ENCODE measurements around the gene GLE1.

GLE1 gene

GRCh38 chr9:128493424-128493823 is 11.1 kb upstream of the GLE1 start:
- ATAC-seq = no peak
- TF ChIP-seq CREB5 (CRISPR knock-in tag; IDR thresholded peaks at IDR 0.05; ENCODE audit: low read depth) = no peak
- no peak for TF ChIP-seq CSRNP3 (CRISPR knock-in tag; IDR thresholded peaks at IDR 0.05)
- no peak for TF ChIP-seq ZNF70 (CRISPR knock-in tag; IDR thresholded peaks at IDR 0.05)
- no peak for TF ChIP-seq ISL1 (CRISPR knock-in tag; IDR thresholded peaks at IDR 0.05)
- TF ChIP-seq ZNF565 (CRISPR knock-in tag; conservative IDR thresholded peaks at IDR 0.05; ENCODE audit: low read depth) = no peak
- TF ChIP-seq TSHZ2 (CRISPR knock-in tag; IDR thresholded peaks at IDR 0.05) = no peak
- no peak for TF ChIP-seq BACH2 (CRISPR knock-in tag; IDR thresholded peaks at IDR 0.05; ENCODE audit: borderline replicate concordance)

- ATAC-seq = no peak
- TF ChIP-seq GLIS3 (CRISPR knock-in tag; IDR thresholded peaks at IDR 0.05) = no peak
- TF ChIP-seq ARNTL (CRISPR knock-in tag; IDR thresholded peaks at IDR 0.05; ENCODE audit: borderline replicate concordance, low read depth) = no peak
- no peak for TF ChIP-seq ISL1 (CRISPR knock-in tag; IDR thresholded peaks at IDR 0.05)
- no peak for TF ChIP-seq ZNF565 (CRISPR knock-in tag; conservative IDR thresholded peaks at IDR 0.05; ENCODE audit: low read depth)
Observed at GRCh38 chr9:128494108-128494745, 10.3 kb upstream of the GLE1 start.

- no peak for ATAC-seq
Observed at GRCh38 chr9:128494746-128495129, 9.8 kb upstream of the GLE1 start.

More at GRCh38 chr9:128494746-128495129, 9.8 kb upstream of the GLE1 start:
- no peak for TF ChIP-seq ZNF70 (CRISPR knock-in tag; IDR thresholded peaks at IDR 0.05)
- no peak for TF ChIP-seq TCF4 (CRISPR knock-in tag; IDR thresholded peaks at IDR 0.05; ENCODE audit: borderline replicate concordance)
- TF ChIP-seq TOX (CRISPR knock-in tag; IDR thresholded peaks at IDR 0.05; ENCODE audit: borderline replicate concordance) = no peak
- no peak for TF ChIP-seq PPARA (CRISPR knock-in tag; IDR thresholded peaks at IDR 0.05; ENCODE audit: borderline replicate concordance)
- no peak for TF ChIP-seq RARB (CRISPR knock-in tag; IDR thresholded peaks at IDR 0.05)
- TF ChIP-seq BACH2 (CRISPR knock-in tag; IDR thresholded peaks at IDR 0.05; ENCODE audit: borderline replicate concordance) = no peak
- no peak for TF ChIP-seq ZFP30 (CRISPR knock-in tag; IDR thresholded peaks at IDR 0.05)
- no peak for TF ChIP-seq PATZ1 (CRISPR knock-in tag; IDR thresholded peaks at IDR 0.05; ENCODE audit: borderline replicate concordance)
- no peak for TF ChIP-seq ZNF8 (CRISPR knock-in tag; IDR thresholded peaks at IDR 0.05)
- no peak for TF ChIP-seq ZC3H10 (CRISPR knock-in tag; IDR thresholded peaks at IDR 0.05)
- TF ChIP-seq ESRRG (CRISPR knock-in tag; IDR thresholded peaks at IDR 0.05) = no peak
- TF ChIP-seq TSHZ2 (CRISPR knock-in tag; IDR thresholded peaks at IDR 0.05) = no peak
- no peak for TF ChIP-seq ISL1 (CRISPR knock-in tag; IDR thresholded peaks at IDR 0.05)
- no peak for TF ChIP-seq ARNTL (CRISPR knock-in tag; IDR thresholded peaks at IDR 0.05; ENCODE audit: borderline replicate concordance, low read depth)
- no peak for TF ChIP-seq SNAI2 (CRISPR knock-in tag; IDR thresholded peaks at IDR 0.05)
- no peak for TF ChIP-seq CREB5 (CRISPR knock-in tag; IDR thresholded peaks at IDR 0.05; ENCODE audit: low read depth)
- TF ChIP-seq CSDC2 (CRISPR knock-in tag; IDR thresholded peaks at IDR 0.05) = no peak
